Measurements from ENCODE around the gene UROD.

- TF ChIP-seq REST (IDR thresholded peaks at IDR 0.05; ENCODE audit: unreplicated experiment) (no peak), EZH2phosphoT487 (IDR thresholded peaks at IDR 0.05; ENCODE audit: unreplicated experiment) (no peak), POLR2AphosphoS5 (IDR thresholded peaks at IDR 0.05; ENCODE audit: low read depth) (no peak), EZH2 (IDR thresholded peaks at IDR 0.05; ENCODE audit: low read depth, unreplicated experiment) (no peak), CREB1 (CRISPR knock-in tag; IDR thresholded peaks at IDR 0.05; ENCODE audit: low read depth) (no peak)
- TF ChIP-seq, protein P1, sequence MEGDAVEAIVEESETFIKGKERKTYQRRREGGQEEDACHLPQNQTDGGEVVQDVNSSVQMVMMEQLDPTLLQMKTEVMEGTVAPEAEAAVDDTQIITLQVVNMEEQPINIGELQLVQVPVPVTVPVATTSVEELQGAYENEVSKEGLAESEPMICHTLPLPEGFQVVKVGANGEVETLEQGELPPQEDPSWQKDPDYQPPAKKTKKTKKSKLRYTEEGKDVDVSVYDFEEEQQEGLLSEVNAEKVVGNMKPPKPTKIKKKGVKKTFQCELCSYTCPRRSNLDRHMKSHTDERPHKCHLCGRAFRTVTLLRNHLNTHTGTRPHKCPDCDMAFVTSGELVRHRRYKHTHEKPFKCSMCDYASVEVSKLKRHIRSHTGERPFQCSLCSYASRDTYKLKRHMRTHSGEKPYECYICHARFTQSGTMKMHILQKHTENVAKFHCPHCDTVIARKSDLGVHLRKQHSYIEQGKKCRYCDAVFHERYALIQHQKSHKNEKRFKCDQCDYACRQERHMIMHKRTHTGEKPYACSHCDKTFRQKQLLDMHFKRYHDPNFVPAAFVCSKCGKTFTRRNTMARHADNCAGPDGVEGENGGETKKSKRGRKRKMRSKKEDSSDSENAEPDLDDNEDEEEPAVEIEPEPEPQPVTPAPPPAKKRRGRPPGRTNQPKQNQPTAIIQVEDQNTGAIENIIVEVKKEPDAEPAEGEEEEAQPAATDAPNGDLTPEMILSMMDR (conservative IDR thresholded peaks at IDR 0.05; ENCODE audit: low read depth in 2 of 2), result no peak
These were observed 8.3 kb upstream of the UROD start for GRCh38 chr1:45003741-45004140.

All from GM23338 (cell line).